HG02623 (cell line): ENCODE measurements around the gene POSTN.

ENCODE experiments used
- ATAC-seq: cut with Tn5 transposase; IDR thresholded peaks from one replicate; pipeline ENCODE4 v1.9.1; 2021; ENCODE audit warnings: moderate library complexity; ENCODE audit not compliant: unreplicated experiment

Gene POSTN

GRCh38 chr13:37598597-37598996 is at the start of gene POSTN:
Gene POSTN (minus strand): TSS chr13:37598768. CDS start chr13:37598726, 42 bp downstream.
- ATAC-seq = no peak

- no peak for ATAC-seq
These were observed 48.6 kb upstream of the POSTN start for GRCh38 chr13:37647031-37647650.

- ATAC-seq = no peak
These were observed 48.0 kb upstream of the POSTN start for GRCh38 chr13:37646531-37646930.

- no peak for ATAC-seq
These were observed 46.7 kb upstream of the POSTN start for GRCh38 chr13:37645181-37645740.

GRCh38 chr13:37641391-37641790 is 42.8 kb upstream of the POSTN start:
- no peak for ATAC-seq

GRCh38 chr13:37640499-37640898 is 41.9 kb upstream of the POSTN start:
- ATAC-seq = no peak

GRCh38 chr13:37636701-37637100 is 38.1 kb upstream of the POSTN start:
- no peak for ATAC-seq

GRCh38 chr13:37632294-37632693 is 33.7 kb upstream of the POSTN start:
- ATAC-seq = no peak

- ATAC-seq = no peak
These were observed 28.9 kb upstream of the POSTN start for GRCh38 chr13:37627428-37627827.

- no peak for ATAC-seq
These were observed 23.3 kb upstream of the POSTN start for GRCh38 chr13:37621811-37622361.

GRCh38 chr13:37618554-37618953 is 20.0 kb upstream of the POSTN start:
- no peak for ATAC-seq

- ATAC-seq = no peak
These were observed 18.6 kb upstream of the POSTN start for GRCh38 chr13:37617173-37617572.

GRCh38 chr13:37616131-37616530 is 17.6 kb upstream of the POSTN start:
- ATAC-seq = no peak

- no peak for ATAC-seq
These were observed 16.7 kb upstream of the POSTN start for GRCh38 chr13:37615276-37615675.

GRCh38 chr13:37613638-37614037 is 15.1 kb upstream of the POSTN start:
- ATAC-seq = no peak

GRCh38 chr13:37613236-37613635 is 14.7 kb upstream of the POSTN start:
- ATAC-seq = no peak

GRCh38 chr13:37608750-37609339 is 10.3 kb upstream of the POSTN start:
- ATAC-seq = no peak

GRCh38 chr13:37602733-37603381 is 4.3 kb upstream of the POSTN start:
- no peak for ATAC-seq

- no peak for ATAC-seq
These were observed 3.3 kb upstream of the POSTN start for GRCh38 chr13:37601648-37602440.

GRCh38 chr13:37599519-37599918 is 951 bp upstream of the POSTN start:
- ATAC-seq = no peak

GRCh38 chr13:37597477-37598025 is 1.0 kb downstream of the POSTN start:
- no peak for ATAC-seq
